GM12875 (cell line): Measurements from ENCODE around the gene OR2G3.

Source experiments
- H3K4me3 ChIP-seq: one replicate; pipeline ENCODE4 v1.5.1; 2011; ENCODE audit warnings: low read depth, low read length, control low read depth
- CTCF ChIP-seq: IDR thresholded peaks from 2 replicates; pipeline ENCODE4 v1.5.1; 2011; ENCODE audit warnings: low read depth, mild to moderate bottlenecking, control low read depth, inconsistent platforms, low read length, moderate library complexity, borderline replicate concordance; ENCODE audit not compliant: insufficient read depth

Gene OR2G3

GRCh38 chr1:247605286-247605685 lies at the start of gene OR2G3:
OR2G3 (plus strand) TSS chr1:247605586; CDS start chr1:247605586, 0 bp downstream.
- no peak for TF ChIP-seq CTCF
- no peak within 1 kb of the TSS for H3K4me3 ChIP-seq

- no peak overlapping the region for H3K4me3 ChIP-seq
- TF ChIP-seq CTCF, result no peak
These were observed 47.3 kb upstream of the OR2G3 start for GRCh38 chr1:247557926-247558674.

DNA sequence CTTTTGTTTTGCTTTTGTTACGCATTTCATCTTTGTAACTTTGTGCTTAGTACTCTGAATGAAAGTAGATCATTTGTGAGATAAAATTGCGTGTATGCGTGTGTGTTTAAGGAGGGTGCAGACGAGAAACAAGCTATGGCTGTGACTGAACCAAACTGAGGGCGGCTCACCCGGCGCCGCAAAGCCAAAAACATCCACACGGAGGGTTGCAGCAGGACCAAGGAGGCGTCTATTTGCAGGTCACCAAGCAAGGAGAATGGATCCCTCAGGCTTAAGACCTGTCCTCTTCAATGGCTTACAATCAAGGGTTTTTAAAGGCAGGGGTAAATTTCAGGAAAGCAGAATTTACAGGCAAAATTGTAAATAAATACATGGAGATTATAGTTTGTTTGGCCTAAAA lies 43.7 kb upstream of the OR2G3 start:
- no peak for TF ChIP-seq CTCF
- H3K4me3 ChIP-seq, result no peak overlapping the region

DNA sequence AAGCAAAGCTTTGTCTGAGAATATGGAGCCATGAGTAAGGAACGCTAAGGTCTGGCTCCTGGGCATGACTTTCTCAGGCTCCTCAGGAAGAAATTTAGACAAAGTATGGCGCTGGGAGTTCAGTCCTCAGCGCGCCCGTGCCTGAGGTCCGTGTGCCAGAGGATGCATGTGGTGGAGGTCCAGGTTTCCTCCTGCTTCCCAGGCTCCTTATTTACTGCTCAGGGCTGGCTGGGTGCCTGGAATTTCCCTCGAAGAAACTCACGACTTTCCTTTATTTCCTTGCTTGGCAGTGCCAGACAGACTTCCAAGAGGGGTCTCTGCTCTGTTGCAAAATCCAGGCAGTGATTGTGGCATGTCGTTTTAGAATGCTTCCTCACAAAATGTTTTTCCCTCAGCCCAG lies 43.2 kb upstream of the OR2G3 start:
- H3K4me3 ChIP-seq, result no peak overlapping the region
- TF ChIP-seq CTCF, result no peak

DNA sequence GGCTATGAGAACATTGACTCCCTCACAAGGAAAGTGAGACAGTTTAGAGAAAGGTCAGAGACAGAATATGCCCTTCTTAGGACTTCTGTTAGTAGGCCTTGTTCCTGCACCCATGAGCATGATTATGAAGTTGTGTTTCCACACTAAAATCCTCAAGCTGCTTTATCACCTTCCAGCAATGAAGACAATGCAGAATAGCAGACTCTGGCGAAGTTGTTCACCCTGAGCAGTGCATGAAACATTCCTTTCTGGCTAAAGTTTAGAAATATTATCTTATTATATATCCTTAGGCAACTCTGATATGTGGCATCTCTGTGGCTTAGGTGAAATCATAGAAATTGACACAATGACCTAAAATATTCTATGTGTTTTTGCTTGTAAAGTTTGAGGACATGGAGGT lies 31.1 kb upstream of the OR2G3 start:
- no peak overlapping the region for H3K4me3 ChIP-seq
- no peak for TF ChIP-seq CTCF

DNA sequence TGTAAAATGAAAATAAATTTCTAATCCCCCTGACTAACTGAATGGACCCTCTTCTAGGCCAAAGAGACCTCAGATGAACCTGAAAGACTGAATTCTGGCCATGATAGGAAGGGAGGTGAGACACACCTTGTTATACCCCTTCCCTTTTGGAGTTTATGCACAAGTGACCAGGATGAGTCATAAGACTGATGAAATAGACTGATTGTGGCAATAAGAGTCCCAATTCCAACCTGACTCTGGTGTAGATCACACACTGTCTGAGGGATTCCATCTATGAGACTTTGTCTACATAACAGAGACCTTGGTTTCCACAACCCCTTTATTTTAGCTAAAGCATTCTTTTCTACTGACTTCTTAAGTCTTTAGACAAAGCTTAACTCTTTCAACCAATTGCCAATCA lies 30.7 kb upstream of the OR2G3 start:
- H3K4me3 ChIP-seq, result no peak overlapping the region
- no peak for TF ChIP-seq CTCF

DNA sequence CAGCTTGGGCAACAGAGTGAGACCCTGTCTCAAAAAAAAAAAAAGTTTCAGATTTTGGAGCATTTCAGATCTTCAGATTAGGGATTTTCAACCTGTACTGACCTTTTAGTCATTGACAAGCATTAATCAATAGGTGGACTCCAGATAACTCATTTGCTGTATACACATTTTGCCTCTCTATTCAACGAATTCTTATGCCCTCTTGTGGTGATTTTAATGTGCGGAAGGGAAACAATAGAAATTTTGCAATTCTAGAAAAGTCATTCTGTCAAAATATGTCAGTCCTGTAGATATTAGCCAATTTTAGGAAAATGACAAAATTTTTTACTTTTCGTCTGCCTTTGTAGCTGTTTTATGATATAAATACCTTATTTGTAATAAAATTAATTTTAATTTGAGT lies 28.9 kb upstream of the OR2G3 start:
- no peak for TF ChIP-seq CTCF
- no peak overlapping the region for H3K4me3 ChIP-seq
